Natural killer cell treated with Interleukin-12 subunit alpha and Interleukin-12 subunit beta and Interleukin-15 and Interleukin-18, amount 100 ng/mL, for 72 hours (primary cell): ENCODE data around the gene FCRL3. TPM values are rescaled to one million over a fixed set of nuclear protein-coding genes. Genes with fewer than 3 reads are reported as not detected.

Source experiments
- ATAC-seq, 2 donors: fragments of 150-1000 bp; cut with Tn5 transposase in 1 of 2; sonication (Bioruptor Pico), chemical (Tn5 transposase) in 1 of 2; 2 replicates each; pipeline ENCODE4 v1.10.0; 2021
- DNase-seq: peaks from one replicate; pipeline ENCODE4 v3.0.0; 2022; ENCODE audit warnings: low spot score
- H3K27ac Mint-ChIP-seq, 2 donors: 1 replicate in 1 of 2; 2 replicates in 1 of 2; pipeline ENCODE4 v1.8.0; 2022; ENCODE audit warnings: mixed read lengths in 2 of 2, mild to moderate bottlenecking in 1 of 2, moderate library complexity in 1 of 2
- H3K27me3 Mint-ChIP-seq, 2 donors: 1 replicate in 1 of 2; 2 replicates in 1 of 2; pipeline ENCODE4 v1.8.0; 2022; ENCODE audit warnings: mixed read lengths in 2 of 2
- H3K36me3 Mint-ChIP-seq: one replicate; pipeline ENCODE4 v1.8.0; 2022; ENCODE audit warnings: mixed read lengths
- H3K4me1 Mint-ChIP-seq, 2 donors: 1 replicate in 1 of 2; 2 replicates in 1 of 2; pipeline ENCODE4 v1.8.0; 2022; ENCODE audit warnings: low read depth in 2 of 2, mixed read lengths in 2 of 2, mild to moderate bottlenecking in 1 of 2
- H3K4me3 Mint-ChIP-seq: one replicate; pipeline ENCODE4 v1.8.0; 2022; ENCODE audit warnings: mixed read lengths
- H3K9me3 Mint-ChIP-seq: 2 replicates; pipeline ENCODE4 v1.8.0; 2022; ENCODE audit warnings: mixed read lengths
- total RNA-seq, 2 donors: library from RNA; stranded (reverse); gene quantifications; one replicate each; pipeline ENCODE4 v1.2.3, GENCODE V29; 2022

Gene FCRL3
- total RNA-seq, 2 donors from 2014 or later, result 22.3 to 33.7 TPM

GRCh38 chr1:157703981-157704380, 3.4 kb upstream of the FCRL3 start:
- Mint-ChIP-seq H3K27me3 (no peaks in the 10 kb centered on the region), H3K36me3 (peaks cover 6% of the 10 kb centered on the region), H3K4me1 (peaks cover 58 to 63% of the 10 kb centered on the region in 2 donors), H3K27ac (peak overlapping the region; percentile 49 to 75), H3K4me3 (no peak overlapping the region), H3K9me3 (peaks cover 8% of the 10 kb centered on the region)
- no peak for ATAC-seq
- no peak for DNase-seq

- peak overlapping the region; percentile 80 to 93 for H3K27ac Mint-ChIP-seq
- H3K9me3 Mint-ChIP-seq, result peaks cover 8% of the 10 kb centered on the region
- DNase-seq (no peak), ATAC-seq (peak in 1 of 2 donors; percentile 41)
- peaks cover 73 to 80% of the 10 kb centered on the region in 2 donors for H3K4me1 Mint-ChIP-seq
- peaks cover 6% of the 10 kb centered on the region for H3K36me3 Mint-ChIP-seq
- H3K27me3 Mint-ChIP-seq, result no peaks in the 10 kb centered on the region
- H3K4me3 Mint-ChIP-seq, result peak overlapping the region; percentile 59
Measured at GRCh38 chr1:157702308-157702825, 1.8 kb upstream of the FCRL3 start.

GRCh38 chr1:157700305-157700704, 264 bp downstream of the FCRL3 start:
- Mint-ChIP-seq H3K27me3 (no peaks in the 10 kb centered on the region), H3K4me1 (peaks cover 86 to 88% of the 10 kb centered on the region in 2 donors), H3K27ac (peak overlapping the region; percentile 80 to 93), H3K9me3 (no peaks in the 10 kb centered on the region), H3K4me3 (peak overlapping the region; percentile 90), H3K36me3 (peaks cover 6% of the 10 kb centered on the region)
- ATAC-seq (peak; percentile 51 to 62), DNase-seq (no peak)

DNA sequence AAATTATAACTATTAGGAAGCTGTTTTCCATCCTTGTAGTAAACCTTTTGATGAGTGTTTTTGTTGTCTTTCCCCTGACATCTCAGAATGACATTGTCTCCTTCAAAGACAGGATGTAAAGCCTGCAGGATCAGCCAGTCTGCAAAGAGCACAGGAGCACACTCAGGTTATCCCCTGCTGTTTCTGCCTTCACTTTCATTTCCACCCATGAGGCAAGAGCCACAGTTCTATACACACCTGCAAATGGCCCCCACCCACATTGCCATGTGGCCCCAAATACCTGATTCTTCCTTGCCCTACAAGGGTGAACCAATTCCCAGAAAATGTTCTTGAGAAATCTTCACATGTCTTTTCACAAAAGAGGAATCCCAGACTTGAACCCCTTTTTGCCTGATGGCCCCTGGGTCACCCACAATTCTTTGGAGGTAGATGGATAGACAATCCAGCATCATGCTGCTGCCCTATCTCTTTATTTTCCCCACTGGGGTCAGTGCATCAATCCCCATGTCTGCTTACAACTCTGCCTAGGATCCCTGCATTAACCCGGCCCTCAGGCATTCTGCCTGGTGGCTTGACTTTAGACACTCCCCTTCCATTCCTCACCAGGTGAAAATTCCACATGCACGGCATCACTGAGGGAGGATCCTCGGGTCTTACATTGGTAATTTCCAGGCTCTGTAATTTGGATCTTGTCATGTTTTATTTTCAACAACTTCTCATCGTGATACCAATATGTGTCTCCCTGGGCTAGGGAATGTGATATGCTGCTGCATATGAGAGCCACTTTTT, 2.6 kb downstream of the FCRL3 start:
- Mint-ChIP-seq H3K4me3 (peak overlapping the region; percentile 90), H3K4me1 (peaks cover 87 to 94% of the 10 kb centered on the region in 2 donors), H3K9me3 (no peaks in the 10 kb centered on the region), H3K36me3 (peaks cover 26% of the 10 kb centered on the region), H3K27ac (peak overlapping the region; percentile 80 to 93), H3K27me3 (no peaks in the 10 kb centered on the region)
- ATAC-seq (peak in 1 of 2 donors; percentile 40), DNase-seq (no peak)

- Mint-ChIP-seq H3K27me3 (no peaks in the 10 kb centered on the region), H3K27ac (peak overlapping the region; percentile 80 to 93), H3K9me3 (no peaks in the 10 kb centered on the region), H3K4me1 (peaks cover 79 to 86% of the 10 kb centered on the region in 2 donors), H3K4me3 (peak overlapping the region; percentile 90), H3K36me3 (peaks cover 20% of the 10 kb centered on the region)
- peak; percentile 48 to 54 for ATAC-seq
- no peak for DNase-seq
Measured at GRCh38 chr1:157696966-157697628, 3.5 kb downstream of the FCRL3 start.

DNA sequence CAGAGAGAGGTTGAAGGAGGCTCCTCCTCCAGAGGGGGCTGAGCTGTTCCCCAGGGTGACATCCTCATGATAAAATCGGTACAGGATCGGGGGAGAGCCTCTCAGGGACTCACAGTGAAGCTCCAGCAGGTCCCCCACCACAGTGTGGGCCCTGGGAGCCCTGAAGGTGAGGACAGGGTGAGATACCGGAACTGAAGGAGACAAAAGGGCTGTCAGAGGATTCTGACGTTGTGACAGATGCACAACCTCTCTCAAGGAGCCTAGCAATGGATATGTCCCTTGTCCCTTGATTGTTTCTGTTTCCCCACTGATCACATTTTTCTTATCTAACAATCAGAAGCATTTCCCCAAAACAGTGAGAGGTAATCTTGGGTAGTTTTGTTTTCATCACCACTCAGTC, 5.2 kb downstream of the FCRL3 start:
- peaks cover 20% of the 10 kb centered on the region for H3K36me3 Mint-ChIP-seq
- peak in 1 of 2 donors; percentile 25 for ATAC-seq
- no peaks in the 10 kb centered on the region for H3K9me3 Mint-ChIP-seq
- no peak for DNase-seq
- peak overlapping the region; percentile 55 to 80 for H3K27ac Mint-ChIP-seq
- peaks cover 72 to 77% of the 10 kb centered on the region in 2 donors for H3K4me1 Mint-ChIP-seq
- H3K27me3 Mint-ChIP-seq, result no peaks in the 10 kb centered on the region
- peak overlapping the region; percentile 57 for H3K4me3 Mint-ChIP-seq

GRCh38 chr1:157691285-157691920, 9.2 kb downstream of the FCRL3 start:
- Mint-ChIP-seq H3K27ac (peak overlapping the region in 1 of 2 donors; percentile 27), H3K4me1 (peaks cover 49 to 54% of the 10 kb centered on the region in 2 donors), H3K4me3 (no peak overlapping the region), H3K36me3 (peaks cover 26% of the 10 kb centered on the region), H3K9me3 (no peaks in the 10 kb centered on the region), H3K27me3 (no peaks in the 10 kb centered on the region)
- DNase-seq (no peak), ATAC-seq (no peak)

- Mint-ChIP-seq H3K27me3 (no peaks in the 10 kb centered on the region), H3K4me3 (no peak overlapping the region), H3K27ac (no peak overlapping the region)
Measured at GRCh38 chr1:157682710-157683437, 17.7 kb downstream of the FCRL3 start.

GRCh38 chr1:157678721-157679120, 21.8 kb downstream of the FCRL3 start:
- Mint-ChIP-seq H3K4me1 (peaks cover 11 to 16% of the 10 kb centered on the region in 2 donors), H3K27ac (peak overlapping the region in 1 of 2 donors; percentile 15), H3K27me3 (no peaks in the 10 kb centered on the region), H3K4me3 (no peak overlapping the region), H3K9me3 (no peaks in the 10 kb centered on the region), H3K36me3 (peaks cover 51% of the 10 kb centered on the region)
- ATAC-seq (no peak), DNase-seq (no peak)

More at GRCh38 chr1:157682710-157683437, 17.7 kb downstream of the FCRL3 start:
- H3K4me1 Mint-ChIP-seq, result peaks cover 29 to 34% of the 10 kb centered on the region in 2 donors
- peaks cover 39% of the 10 kb centered on the region for H3K36me3 Mint-ChIP-seq
- no peaks in the 10 kb centered on the region for H3K9me3 Mint-ChIP-seq
- DNase-seq (no peak), ATAC-seq (no peak)

- Mint-ChIP-seq H3K36me3 (peaks cover 48% of the 10 kb centered on the region), H3K27ac (no peak overlapping the region), H3K4me3 (no peak overlapping the region), H3K27me3 (no peaks in the 10 kb centered on the region), H3K9me3 (peaks cover 7% of the 10 kb centered on the region), H3K4me1 (peaks cover 6 to 12% of the 10 kb centered on the region in 2 donors)
- DNase-seq (no peak), ATAC-seq (no peak)
Measured at GRCh38 chr1:157673008-157673407, 27.6 kb downstream of the FCRL3 start.

DNA sequence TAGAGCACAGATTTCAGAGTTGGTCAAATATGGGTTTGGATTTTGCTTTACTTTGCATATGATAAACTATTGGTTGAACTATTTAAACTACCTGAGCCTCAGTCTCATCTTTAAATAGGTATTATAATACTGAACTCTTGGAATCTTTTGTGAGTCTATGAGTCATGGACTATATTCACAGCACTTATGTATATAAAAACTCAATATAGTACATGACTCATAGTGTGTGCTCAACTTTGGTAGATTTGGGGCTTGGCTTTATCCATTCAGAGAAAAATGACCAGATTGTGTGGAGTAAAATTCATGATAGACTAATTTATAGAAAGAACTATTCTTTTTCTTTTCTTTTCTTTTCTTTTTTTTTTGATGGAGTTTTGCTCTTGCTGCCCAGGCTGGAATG, 28.7 kb downstream of the FCRL3 start:
- Mint-ChIP-seq H3K27me3 (no peaks in the 10 kb centered on the region), H3K4me1 (peaks cover 5% of the 10 kb centered on the region in 2 donors), H3K4me3 (no peak overlapping the region), H3K36me3 (peaks cover 38% of the 10 kb centered on the region), H3K9me3 (peaks cover 7% of the 10 kb centered on the region), H3K27ac (no peak overlapping the region)
- DNase-seq (no peak), ATAC-seq (no peak)

DNA sequence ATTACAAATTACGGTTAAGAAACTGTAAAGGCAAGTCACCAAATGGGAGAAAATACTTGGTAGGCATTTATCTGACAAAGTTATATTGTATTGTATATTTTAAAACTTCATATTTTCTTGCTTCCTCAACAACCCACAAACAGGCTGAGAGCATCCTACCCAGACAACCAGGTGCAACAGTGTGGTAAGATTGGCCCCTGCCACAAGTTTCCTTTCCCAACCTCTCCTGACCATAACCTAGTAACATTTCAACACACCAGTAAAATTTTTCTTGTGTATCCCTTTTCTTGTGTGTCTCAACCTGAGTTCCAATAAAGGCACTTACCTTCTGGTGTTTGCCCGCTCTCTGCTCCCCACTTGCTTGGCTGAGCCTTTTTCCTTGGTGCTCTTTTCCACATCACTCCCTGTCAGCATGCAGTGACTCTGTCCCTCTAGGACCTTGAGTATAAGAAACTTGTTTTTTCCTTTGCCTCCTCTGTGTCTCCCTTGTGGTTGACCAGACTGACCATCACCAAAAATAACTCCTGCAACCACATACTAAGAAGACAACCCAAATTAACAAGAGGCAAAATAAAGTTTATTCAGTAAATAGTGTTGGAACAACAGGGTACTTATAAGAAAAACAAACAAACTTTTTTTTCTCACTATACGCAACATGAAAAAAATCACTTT, 40.9 kb downstream of the FCRL3 start:
- Mint-ChIP-seq H3K36me3 (peaks cover 4% of the 10 kb centered on the region), H3K27me3 (peaks cover 7 to 8% of the 10 kb centered on the region in 2 donors), H3K27ac (no peak overlapping the region)

More for the DNA sequence above, 40.9 kb downstream of the FCRL3 start:
- ATAC-seq, result no peak
- H3K4me3 Mint-ChIP-seq, result peak overlapping the region; percentile 8
- no peaks in the 10 kb centered on the region for H3K9me3 Mint-ChIP-seq
- no peak for DNase-seq
- peaks cover 8 to 13% of the 10 kb centered on the region in 2 donors for H3K4me1 Mint-ChIP-seq
